Measurements from ENCODE around the gene TSPAN9.

The TSPAN9 gene

DNA sequence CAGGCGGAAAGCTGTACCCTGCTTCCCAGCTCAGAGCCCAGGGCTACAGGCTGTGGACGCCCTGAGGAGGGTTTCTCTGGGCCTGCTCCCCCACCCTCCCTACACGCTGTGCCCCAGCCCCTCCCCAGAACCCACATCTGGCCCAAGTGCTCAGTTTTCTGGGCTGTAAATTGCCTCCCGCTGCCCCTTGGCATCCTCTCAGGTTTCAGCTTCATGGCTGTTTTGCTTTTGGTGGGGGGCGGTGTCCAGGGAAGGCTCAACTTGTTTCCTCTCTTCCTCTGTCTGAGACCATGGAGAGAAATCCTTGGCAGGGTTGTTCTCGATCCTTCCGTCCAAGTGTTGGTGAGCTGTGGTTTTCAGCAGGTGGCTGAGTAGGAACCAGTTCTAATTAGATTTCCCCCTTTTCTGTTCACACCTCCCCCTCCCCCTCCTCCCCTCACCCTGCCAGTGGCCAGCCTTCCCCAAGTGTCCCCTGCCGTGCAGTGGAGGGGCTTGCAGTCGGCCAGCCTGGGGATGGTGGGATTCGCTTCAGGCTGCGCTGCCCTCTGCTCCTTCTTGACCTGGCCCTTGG lies 61.8 kb downstream of the TSPAN9 start:
- no peak for FAIRE-seq

GRCh38 chr12:3139760-3140159 lies 62.6 kb downstream of the TSPAN9 start:
- FAIRE-seq = peak; percentile 23
- no peak for DNase-seq (ENCODE audit: low spot score)

More for the DNA sequence above, 61.8 kb downstream of the TSPAN9 start:
- DNase-seq (ENCODE audit: low spot score) = no peak

DNA sequence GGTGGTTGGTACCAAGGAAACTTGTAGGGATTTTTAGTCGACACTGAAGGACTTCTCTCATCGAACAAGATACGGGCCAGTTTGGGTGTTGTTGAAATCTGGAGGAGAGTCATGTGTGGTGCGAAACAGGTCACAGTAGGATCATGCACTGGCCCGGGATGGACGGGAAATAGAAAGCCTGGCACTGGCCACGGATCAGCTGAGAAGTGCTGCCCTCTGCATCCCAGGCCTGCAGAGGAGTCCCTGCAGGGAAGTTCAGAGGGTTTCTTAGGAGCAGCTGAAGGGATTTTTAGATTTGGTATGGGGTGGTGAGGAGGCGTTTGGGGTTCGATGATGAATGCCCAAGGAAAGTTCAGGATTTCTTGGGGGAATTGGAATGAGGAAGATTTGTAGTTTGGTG lies 63.1 kb downstream of the TSPAN9 start:
- DNase-seq (ENCODE audit: low spot score) = no peak
- FAIRE-seq = no peak

- peak; percentile 44 for FAIRE-seq
- DNase-seq (ENCODE audit: low spot score) = no peak
Observed at GRCh38 chr12:3141339-3142321, 64.5 kb downstream of the TSPAN9 start.

DNA sequence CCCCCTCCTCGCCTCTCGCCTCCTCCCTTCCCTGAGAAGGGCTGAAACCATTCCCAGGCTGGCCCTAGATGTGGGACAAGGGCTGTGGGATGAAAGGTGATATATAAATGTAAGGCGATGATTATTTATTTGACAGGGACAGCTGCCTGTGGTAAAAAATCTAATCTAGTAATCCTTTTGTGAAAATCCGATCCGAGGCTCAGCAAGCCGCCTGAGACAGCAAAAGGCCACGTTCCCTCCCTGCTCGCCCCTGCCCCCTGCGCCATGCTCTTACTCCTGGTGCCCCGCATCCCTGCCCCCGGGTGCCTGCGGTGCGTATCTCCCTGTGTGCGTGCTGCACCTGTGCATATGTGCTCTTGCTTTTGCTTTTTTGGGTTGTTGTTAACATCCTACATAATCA lies 65.2 kb downstream of the TSPAN9 start:
- no peak for DNase-seq (ENCODE audit: low spot score)
- FAIRE-seq = no peak

- no peak for FAIRE-seq
- no peak for DNase-seq (ENCODE audit: low spot score)
Observed at GRCh38 chr12:3144495-3144894, 67.3 kb downstream of the TSPAN9 start.

- DNase-seq (ENCODE audit: low spot score) (no peak), FAIRE-seq (peak; percentile 13)
Observed at GRCh38 chr12:3145033-3145432, 67.9 kb downstream of the TSPAN9 start.

GRCh38 chr12:3145546-3146310 lies 68.5 kb downstream of the TSPAN9 start:
- DNase-seq (ENCODE audit: low spot score) (no peak), FAIRE-seq (no peak)

DNA sequence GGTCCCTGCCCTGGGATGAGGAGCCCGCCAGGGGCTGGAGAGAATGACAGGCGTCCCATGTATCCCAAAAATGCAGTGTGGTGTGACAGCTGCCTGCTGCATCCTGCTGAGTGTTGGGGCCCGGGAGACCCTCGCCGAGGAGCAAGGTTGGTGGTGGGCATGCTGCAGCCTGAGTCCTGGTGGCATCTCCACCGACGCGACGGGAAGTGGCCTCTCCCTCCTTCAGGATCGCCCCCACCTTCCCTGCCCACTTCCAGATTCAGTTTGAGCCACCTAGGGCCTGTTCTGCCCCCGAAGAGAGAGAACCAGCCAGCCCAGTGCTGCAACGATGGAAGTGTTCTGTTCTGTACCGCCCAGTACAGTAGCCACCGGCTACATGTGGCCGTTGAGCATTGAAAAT lies 70.1 kb downstream of the TSPAN9 start:
- peak; percentile 30 for FAIRE-seq
- no peak for DNase-seq (ENCODE audit: low spot score)

- FAIRE-seq (no peak), DNase-seq (ENCODE audit: low spot score) (no peak)
Observed at GRCh38 chr12:3148366-3149000, 71.3 kb downstream of the TSPAN9 start.

GRCh38 chr12:3149515-3150307 lies 72.5 kb downstream of the TSPAN9 start:
- DNase-seq (ENCODE audit: low spot score) (no peak), FAIRE-seq (peak; percentile 92)

GRCh38 chr12:3150308-3150670 lies 73.1 kb downstream of the TSPAN9 start:
- DNase-seq (ENCODE audit: low spot score) = no peak
- peak; percentile 27 for FAIRE-seq

- FAIRE-seq (peak; percentile 92), DNase-seq (ENCODE audit: low spot score) (peak; percentile 73)
Observed at GRCh38 chr12:3150931-3151835, 74.0 kb downstream of the TSPAN9 start.

DNA sequence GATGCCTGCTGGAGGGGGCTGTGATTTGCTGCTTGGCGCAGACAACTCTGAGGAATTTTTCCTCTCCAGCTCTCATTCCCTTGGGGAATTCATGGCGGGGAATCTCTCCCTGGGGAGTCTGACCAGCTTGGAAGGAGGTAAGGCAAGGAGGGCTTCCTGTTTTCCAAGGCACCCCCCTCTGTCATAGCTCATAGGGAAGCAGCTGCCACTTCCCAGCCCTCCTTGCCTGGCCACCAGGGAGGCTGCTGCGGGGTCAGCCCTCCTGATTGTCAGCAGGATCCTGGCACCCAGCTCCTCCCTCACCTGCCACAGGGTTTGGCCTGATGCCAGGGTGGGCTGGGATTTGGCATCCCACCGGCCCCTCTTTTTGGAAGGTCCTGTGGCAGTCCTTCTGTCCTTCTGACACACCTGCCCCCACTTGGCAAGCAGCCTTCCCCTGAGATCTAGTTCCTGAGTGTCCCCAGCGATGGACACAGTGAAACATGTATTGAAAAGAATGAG lies 74.9 kb downstream of the TSPAN9 start:
- peak; percentile 64 for DNase-seq (ENCODE audit: low spot score)
- peak; percentile 68 for FAIRE-seq

DNA sequence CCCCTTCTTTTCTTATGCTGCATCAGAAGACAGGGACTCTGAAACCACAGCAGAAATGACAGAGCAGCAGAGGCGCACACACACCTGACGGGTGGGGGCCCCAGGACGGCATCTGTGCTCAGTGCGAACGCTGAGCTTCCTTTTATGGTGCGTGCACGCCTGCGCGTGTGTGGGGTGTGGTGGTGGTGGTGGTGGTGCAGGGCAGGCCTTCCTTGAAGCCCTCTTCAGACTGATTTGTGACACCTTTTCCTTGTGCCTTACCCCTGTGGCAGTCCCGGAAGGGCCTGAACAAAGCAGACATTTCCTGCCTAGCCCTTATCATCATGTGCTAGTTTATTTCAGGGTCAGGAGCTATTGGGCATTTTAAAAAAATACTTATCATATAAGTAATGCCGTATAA lies 75.7 kb downstream of the TSPAN9 start:
- FAIRE-seq (peak; percentile 61), DNase-seq (ENCODE audit: low spot score) (no peak)

DNA sequence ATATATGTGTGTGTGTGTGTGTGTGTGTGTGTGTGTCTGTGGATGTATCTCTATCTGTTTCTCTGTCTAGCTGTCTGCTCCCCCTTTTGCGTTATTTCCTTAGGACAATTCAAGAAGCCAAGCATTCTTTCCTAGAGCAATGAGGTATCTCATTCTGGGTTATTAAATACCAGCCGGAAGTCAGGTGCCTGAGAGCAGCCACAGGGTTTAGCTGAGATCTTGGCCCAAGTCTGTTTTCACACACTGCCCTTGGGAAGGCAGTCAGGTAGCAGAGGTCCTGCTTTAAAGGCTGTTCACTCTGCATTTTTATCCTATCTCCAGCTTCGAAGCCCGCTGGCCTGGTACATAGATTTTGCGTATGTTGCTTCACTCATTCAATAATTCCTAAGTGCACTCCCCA lies 76.8 kb downstream of the TSPAN9 start:
- no peak for FAIRE-seq
- no peak for DNase-seq (ENCODE audit: low spot score)

DNA sequence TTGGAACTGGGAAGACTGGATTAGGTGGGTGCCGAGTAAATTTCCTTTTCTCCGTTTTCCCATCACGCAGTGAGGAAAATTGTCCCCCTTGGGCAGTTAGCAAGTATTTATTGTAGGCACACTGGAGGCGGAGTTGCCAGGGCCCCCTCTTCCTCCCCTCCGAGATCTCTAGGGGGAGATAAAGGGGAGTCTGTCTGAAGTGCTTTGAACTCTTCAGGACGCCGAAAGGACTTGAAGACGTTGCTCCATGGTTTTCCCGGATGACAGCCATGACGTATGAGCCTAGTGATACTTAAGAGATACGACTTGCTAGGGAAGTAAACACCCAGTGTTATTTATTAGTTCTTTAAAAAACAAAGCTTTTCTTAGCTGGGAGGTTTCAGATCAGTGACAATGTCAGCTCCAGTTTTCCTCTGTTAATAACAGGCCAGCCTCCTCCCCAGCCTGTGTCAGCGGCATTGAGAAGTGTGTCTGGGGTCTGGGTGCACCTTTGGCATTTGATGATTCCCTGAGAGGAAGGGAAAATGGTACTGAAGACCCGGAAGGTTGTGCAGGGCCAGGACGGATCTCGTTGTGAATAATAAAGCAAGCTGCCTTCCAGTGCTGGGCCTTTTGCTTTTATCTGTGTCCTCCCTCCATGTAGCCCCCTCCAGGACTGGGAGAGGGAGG lies 78.7 kb downstream of the TSPAN9 start:
- DNase-seq (ENCODE audit: low spot score) = no peak

DNA sequence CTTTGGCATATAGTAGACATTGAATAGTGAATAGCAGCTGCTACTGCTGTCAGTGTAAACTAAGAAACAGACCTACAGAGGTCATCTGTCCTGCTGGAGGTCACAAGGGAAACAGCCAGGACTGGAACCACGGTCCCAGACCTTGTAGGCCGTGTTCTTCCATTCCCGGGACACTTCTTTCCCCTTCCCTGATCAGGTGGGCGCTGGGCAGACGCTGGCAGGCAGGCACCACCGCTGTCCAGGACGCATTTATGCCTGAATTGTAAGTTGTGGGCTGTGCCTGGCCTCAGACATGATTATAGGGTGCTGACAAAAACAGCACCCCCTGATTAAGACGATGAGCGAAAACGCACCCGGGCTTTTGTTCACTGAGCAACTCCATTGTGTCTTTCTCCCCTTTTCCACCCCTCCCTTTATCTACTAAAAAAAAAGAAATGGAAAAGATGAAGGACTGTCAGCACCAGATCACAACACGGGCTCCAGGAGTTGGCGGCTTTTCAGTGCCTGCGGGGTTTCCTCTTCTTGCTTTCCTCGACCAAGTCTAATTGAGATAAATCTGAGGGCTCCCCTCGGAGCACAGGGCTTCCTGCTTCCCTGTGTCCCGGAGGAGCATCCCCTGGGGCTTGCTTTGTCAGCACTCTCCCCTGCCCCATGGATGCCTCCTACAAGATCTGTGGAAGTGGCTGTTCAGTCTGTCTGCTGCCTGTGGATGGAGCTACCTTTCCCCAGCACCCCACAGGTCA lies 80.6 kb downstream of the TSPAN9 start:
- FAIRE-seq = peak; percentile 23

More for the DNA sequence above, 78.7 kb downstream of the TSPAN9 start:
- FAIRE-seq = no peak

More for the DNA sequence above, 80.6 kb downstream of the TSPAN9 start:
- no peak for DNase-seq (ENCODE audit: low spot score)
